H1 (cell line): ENCODE results near the gene ALG11. TPM values are rescaled to one million over a fixed set of nuclear protein-coding genes. Genes with fewer than 3 reads are reported as not detected.

Experiments used
- CTCF ChIA-PET: fragments of 300-600 bp; sonication (Branson Sonifier 250); formaldehyde crosslinking; loops from one replicate; lab custom pipeline; 2021; ENCODE audit not compliant: partially characterized antibody; lab: Charles Lee
- POLR2A ChIA-PET: fragments of 300-600 bp; sonication (Branson Sonifier 250); formaldehyde crosslinking; loops from one replicate; lab custom pipeline; 2021; ENCODE audit warnings: inconsistent platforms; ENCODE audit not compliant: partially characterized antibody; lab: Charles Lee
- DNase-seq, 2 experiments: peaks; one replicate each; pipeline versions ENCODE4 v3.0.0 to v3.0.0-alpha.2; 2010 to 2022; ENCODE audit warnings: low spot score in 2 of 2, low read depth in 1 of 2, mixed read lengths in 1 of 2
- FAIRE-seq: peaks from 2 replicates; lab custom pipeline; 2011; peaks lifted over from hg19 to GRCh38; lab: Jason Lieb, UNC
- H2AFZ ChIP-seq: 2 replicates; pipeline ENCODE4 v1.8.1; 2012; ENCODE audit warnings: low read length, inconsistent platforms
- H2AK5ac ChIP-seq: 2 replicates; pipeline ENCODE4 v1.6.1; 2013; ENCODE audit warnings: low read depth, low read length
- H2BK120ac ChIP-seq: replicated peaks from 2 replicates; pipeline ENCODE3; 2013; ENCODE audit warnings: low read depth, low read length, inconsistent platforms
- H2BK12ac ChIP-seq: 2 replicates; pipeline ENCODE4 v1.6.1; 2013; ENCODE audit warnings: low read depth, low read length
- H2BK15ac ChIP-seq: 2 replicates; pipeline ENCODE4 v1.6.1; 2013; ENCODE audit warnings: low read length
- H2BK20ac ChIP-seq: 2 replicates; pipeline ENCODE4 v1.6.1; 2013; ENCODE audit warnings: low read length
- H2BK5ac ChIP-seq: 2 replicates; pipeline ENCODE4 v1.6.1; 2013; ENCODE audit warnings: low read depth, low read length
- H3K14ac ChIP-seq: 2 replicates; pipeline ENCODE4 v1.6.1; 2013; ENCODE audit warnings: inconsistent platforms; ENCODE audit not compliant: insufficient read length
- H3K18ac ChIP-seq: 2 replicates; pipeline ENCODE4 v1.6.1; 2013; ENCODE audit warnings: low read length; ENCODE audit errors: extremely low read depth
- H3K23ac ChIP-seq: 2 replicates; pipeline ENCODE4 v1.6.1; 2013; ENCODE audit warnings: inconsistent platforms; ENCODE audit not compliant: insufficient read length
- H3K23me2 ChIP-seq: 2 replicates; pipeline ENCODE4 v1.6.1; 2013; ENCODE audit warnings: low read depth, low read length
- H3K27ac ChIP-seq: 2 replicates; pipeline ENCODE4 v1.6.1; 2011; ENCODE audit warnings: low read depth, low read length, inconsistent platforms
- H3K27me3 ChIP-seq, 4 experiments: replicated peaks in 1 of 4; 1 replicate in 1 of 4; 2 replicates in 3 of 4; pipeline versions ENCODE4 v1.6.1 to v1.8.1; 2011 to 2013; ENCODE audit warnings: low read length in 3 of 4, mild to moderate bottlenecking in 3 of 4, inconsistent platforms in 2 of 4, mixed read lengths in 2 of 4, moderate library complexity in 1 of 4; ENCODE audit not compliant: control insufficient read depth in 3 of 4, insufficient read depth in 3 of 4; ENCODE audit errors: extremely low read depth in 1 of 4
- H3K36me3 ChIP-seq, 4 experiments: 2 replicates each; pipeline versions ENCODE4 v1.6.1 to v1.8.1; 2011 to 2013; ENCODE audit warnings: mild to moderate bottlenecking in 4 of 4, low read length in 3 of 4, moderate library complexity in 2 of 4, control low read depth in 1 of 4, inconsistent platforms in 1 of 4; ENCODE audit not compliant: insufficient read depth in 4 of 4, control insufficient read depth in 2 of 4
- H3K4ac ChIP-seq: replicated peaks from 2 replicates; pipeline ENCODE3; 2013; ENCODE audit warnings: low read length, low read depth, mixed read lengths, inconsistent platforms; ENCODE audit not compliant: insufficient read length
- H3K4me1 ChIP-seq, 4 experiments: replicated peaks in 1 of 4; 1 replicate in 1 of 4; 2 replicates in 3 of 4; pipeline versions ENCODE4 v1.6.1 to v1.8.1; 2011 to 2013; ENCODE audit warnings: low read length in 3 of 4, inconsistent platforms in 2 of 4, mixed read lengths in 1 of 4; ENCODE audit not compliant: insufficient read depth in 4 of 4, control insufficient read depth in 3 of 4
- H3K4me2 ChIP-seq, 2 experiments: 2 replicates each; pipeline versions ENCODE4 v1.6.1 to v1.8.1; 2011 to 2013; ENCODE audit warnings: low read depth in 2 of 2, low read length in 2 of 2, control low read depth in 1 of 2, inconsistent platforms in 1 of 2, mild to moderate bottlenecking in 1 of 2; ENCODE audit not compliant: insufficient read depth in 1 of 2
- H3K4me3 ChIP-seq, 4 experiments: fragments of 200-600, 300-600 bp in 1 of 4; sonication (generic), shearing (Covaris generic), sonication (Bioruptor Twin) in 1 of 4; 2 replicates each; pipeline versions ENCODE4 v1.5.1 to v1.8.1; 2011 to 2016; ENCODE audit warnings: low read length in 4 of 4, low read depth in 3 of 4, control low read depth in 2 of 4, inconsistent platforms in 2 of 4, mild to moderate bottlenecking in 2 of 4, mixed read lengths in 1 of 4, moderate library complexity in 1 of 4; ENCODE audit not compliant: insufficient read depth in 2 of 4; ENCODE audit errors: extremely low read depth in 1 of 4
- H3K56ac ChIP-seq: replicated peaks from 2 replicates; pipeline ENCODE3; 2013; ENCODE audit warnings: low read depth, mild to moderate bottlenecking, mixed read lengths, low read length, inconsistent platforms; ENCODE audit not compliant: insufficient read length
- H3K79me1 ChIP-seq: 2 replicates; pipeline ENCODE4 v1.6.1; 2013; ENCODE audit warnings: low read depth, low read length, control low read depth
- H3K79me2 ChIP-seq, 2 experiments: 2 replicates each; pipeline versions ENCODE4 v1.6.1 to v1.8.1; 2012 to 2013; ENCODE audit warnings: low read length in 2 of 2, mild to moderate bottlenecking in 2 of 2, inconsistent platforms in 1 of 2; ENCODE audit not compliant: insufficient read depth in 2 of 2, control insufficient read depth in 1 of 2
- H3K9ac ChIP-seq, 4 experiments: replicated peaks in 1 of 4; 1 replicate in 1 of 4; 2 replicates in 3 of 4; pipeline versions ENCODE4 v1.6.1 to v1.8.1; 2011 to 2013; ENCODE audit warnings: low read depth in 3 of 4, low read length in 3 of 4, control low read depth in 2 of 4, mild to moderate bottlenecking in 2 of 4, moderate library complexity in 2 of 4, inconsistent platforms in 1 of 4; ENCODE audit errors: extremely low read depth in 1 of 4
- H3K9me3 ChIP-seq, 2 experiments: 2 replicates each; pipeline versions ENCODE4 v1.6.1 to v1.8.1; 2012 to 2013; ENCODE audit warnings: mild to moderate bottlenecking in 2 of 2, moderate library complexity in 2 of 2, control low read depth in 1 of 2, inconsistent platforms in 1 of 2, low read depth in 1 of 2, low read length in 1 of 2, mixed read lengths in 1 of 2; ENCODE audit not compliant: insufficient read depth in 2 of 2
- H4K20me1 ChIP-seq, 2 experiments: replicated peaks in 1 of 2; 2 replicates each; pipeline versions ENCODE3 to v1.8.1; 2011 to 2013; ENCODE audit warnings: inconsistent platforms in 2 of 2, low read length in 2 of 2, mild to moderate bottlenecking in 1 of 2; ENCODE audit not compliant: insufficient read depth in 2 of 2, control insufficient read depth in 1 of 2
- H4K5ac ChIP-seq: 2 replicates; pipeline ENCODE4 v1.6.1; 2013; ENCODE audit warnings: low read length, low read depth, mixed read lengths, inconsistent platforms; ENCODE audit not compliant: insufficient read length
- H4K8ac ChIP-seq: 2 replicates; pipeline ENCODE4 v1.8.0; 2013; ENCODE audit warnings: mild to moderate bottlenecking, moderate library complexity, low read length, inconsistent platforms; ENCODE audit not compliant: insufficient read depth; ENCODE audit errors: extremely low read depth
- H4K91ac ChIP-seq: replicated peaks from 2 replicates; pipeline ENCODE3; 2013; ENCODE audit warnings: low read length, mixed read lengths, inconsistent platforms; ENCODE audit not compliant: insufficient read length
- RFX5 ChIP-seq: IDR thresholded peaks from 2 replicates; pipeline ENCODE4 v1.6.1; 2011; ENCODE audit warnings: low read depth, low read length, improper control_type of control experiment, borderline replicate concordance
- WGBS, 2 experiments: shearing (Covaris generic) in 1 of 2; methylation state at CpG; one replicate each; pipeline versions ENCODE4 v1.1.6 to v1.1.7; 2013 to 2015; ENCODE audit warnings: low lambda C conversion rate in 2 of 2, mixed read lengths in 2 of 2, inconsistent platforms in 1 of 2, low coverage in 1 of 2, missing lambda C conversion rate in 1 of 2; ENCODE audit not compliant: insufficient replicate concordance in 2 of 2, insufficient coverage in 1 of 2, insufficient read length in 1 of 2; ENCODE audit errors: extremely low coverage in 1 of 2, missing lambda C conversion rate in 1 of 2; 5-methylcytosine and 5-hydroxymethylcytosine counted together
- polyA plus RNA-seq, 7 experiments: library from polyadenylated mRNA; depleted of rRNA in 3 of 7; stranded (reverse) in 5 of 7; unstranded in 2 of 7; fragments of >200 nt in 5 of 7; fragments of 200-250 nt in 2 of 7; gene quantifications; 1 replicate in 5 of 7; 2 replicates in 1 of 7; 4 replicates in 1 of 7; pipeline versions ENCODE4 v1.2.1 to v1.2.3, GENCODE V29; 2011 to 2013; ENCODE audit warnings: missing spikeins in 2 of 7, mixed read lengths in 2 of 7
- total RNA-seq: library from RNA; stranded (reverse); fragmentation: NEBNext Ultra II Directional; extraction: Animal tissue kit (Norgen Biotek cat#: 25700); gene quantifications from 2 replicates; pipeline ENCODE4 v1.2.1, GENCODE V29; 2021

ALG11 gene
- total and polyA plus RNA-seq, 2 of the 8 experiments (the other 6 are each of a cell fraction or from before 2014, with no cell fraction given) = 5.2 to 39.9 TPM

DNA sequence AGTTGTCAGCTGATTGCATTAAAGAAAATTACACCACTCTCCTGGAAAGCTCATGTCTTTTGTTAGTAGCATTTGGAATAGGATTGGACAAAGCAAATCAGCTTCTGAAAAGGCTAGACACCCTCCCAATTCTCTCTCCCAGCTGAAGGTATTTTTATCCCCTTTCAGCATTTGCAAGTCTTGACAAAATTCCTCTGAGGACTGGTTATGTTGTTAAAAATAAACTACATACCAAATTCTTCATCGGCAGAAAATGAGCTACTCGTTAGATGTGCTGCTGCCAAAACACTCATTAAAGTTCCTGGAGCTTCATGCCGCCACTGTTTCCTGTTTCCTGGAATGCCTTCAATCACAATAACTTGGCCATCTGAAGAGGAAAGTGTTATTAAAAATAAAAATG lies 49.4 kb downstream of the ALG11 start:
- Histone ChIP-seq H4K8ac (no peak overlapping the region), H3K36me3 (no peaks in the 10 kb centered on the region), H4K5ac (no peak overlapping the region), H2BK12ac (no peak overlapping the region), H3K56ac (no peak overlapping the region), H2BK15ac (no peak overlapping the region), H3K23ac (no peak overlapping the region), H3K4me2 (no peak overlapping the region), H2AFZ (no peak overlapping the region), H3K79me2 (no peaks in the 10 kb centered on the region), H3K4me1 (no peaks in the 10 kb centered on the region), H2BK120ac (no peak overlapping the region), H2BK5ac (no peak overlapping the region), H3K4ac (no peak overlapping the region), H2AK5ac (no peak overlapping the region), H4K20me1 (no peaks in the 10 kb centered on the region), H3K27ac (no peak overlapping the region), H3K23me2 (no peaks in the 10 kb centered on the region), H3K14ac (no peak overlapping the region), H3K9ac (no peak overlapping the region), H3K4me3 (no peak overlapping the region), H2BK20ac (no peak overlapping the region), H3K18ac (no peak overlapping the region), H3K9me3 (peaks cover 16 to 26% of the 10 kb centered on the region in 2 experiments), H3K27me3 (no peaks in the 10 kb centered on the region), H4K91ac (no peak overlapping the region), H3K79me1 (no peaks in the 10 kb centered on the region)
- 91% methylated on average over 3 of the region's 3 CpGs; no CpG with 5 or more reads in 1 of the 2 experiments for WGBS, 2 experiments
- ChIA-PET CTCF (interaction anchor here (0.7 to 1.6 kb wide), 2 partner anchors 10 to 61 kb away, joined by 3 to 4 read pairs; no protein-coding TSS in a partner anchor), POLR2A (no interaction called here)
- DNase-seq = no peak
- no peak for TF ChIP-seq RFX5
- FAIRE-seq = no peak
